ENCODE data around the gene PSEN1. TPM values are rescaled to one million over a fixed set of nuclear protein-coding genes. Genes with fewer than 3 reads are reported as not detected.

PSEN1 gene
- total RNA-seq, 1 experiment from 2014 or later: 41.4 TPM

DNA sequence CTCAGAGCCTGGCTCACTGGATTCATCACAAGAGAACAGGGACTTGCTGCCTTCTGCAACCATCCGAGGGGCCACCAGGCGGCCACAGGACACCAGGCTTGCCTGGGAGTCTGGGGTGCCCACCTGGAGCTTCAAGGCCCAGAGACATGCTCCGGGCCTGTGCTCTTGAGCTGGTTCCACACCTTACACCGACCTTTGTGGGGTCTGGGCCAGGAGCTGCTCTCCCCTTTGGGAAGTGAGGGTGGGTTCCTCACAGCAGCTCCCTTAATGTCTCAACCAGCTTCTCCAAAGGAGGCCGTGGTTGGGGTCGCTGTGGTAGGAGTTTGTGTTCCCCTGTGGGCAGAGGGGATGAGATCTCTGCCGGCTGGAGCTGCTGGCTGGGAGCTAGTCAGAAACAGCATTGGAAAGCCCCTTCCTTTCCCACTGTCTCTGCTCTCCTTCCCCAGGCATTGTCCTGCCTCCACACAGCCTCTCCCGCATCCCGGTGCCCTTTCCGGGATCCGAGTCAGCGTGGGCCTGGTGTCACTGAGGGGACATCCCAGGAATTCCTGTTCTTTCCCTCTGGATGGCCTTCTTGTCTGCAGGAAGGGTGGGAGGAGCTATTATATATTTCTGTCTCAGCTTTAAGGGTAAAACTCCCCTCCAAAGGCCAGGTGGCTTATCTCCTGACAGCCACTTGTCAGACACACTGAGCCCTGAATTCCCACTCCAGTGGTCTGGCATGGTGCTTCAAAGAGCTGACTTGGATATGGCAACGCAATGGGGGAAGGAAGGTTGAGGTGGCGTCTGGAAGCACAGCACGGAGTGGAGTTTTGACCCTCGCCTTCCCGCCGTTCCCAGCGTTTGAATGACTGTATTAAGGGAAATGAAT lies 95.9 kb downstream of the PSEN1 start:
- BruUV-seq (replicated peaks): no TSS peak
- H3K36me3 ChIP-seq (ENCODE audit: low read depth, low read length): no peaks in the 10 kb centered on the region
- ChIA-PET POLR2A (ENCODE audit: unreplicated experiment) (interaction anchor here (0.6 kb wide), 1 partner anchor 221 kb away, joined by 7 read pairs; no protein-coding TSS in a partner anchor), CTCF (interaction anchor here (1.0 to 1.9 kb wide), 5 partner anchors 16 to 63 kb away, joined by 3 to 10 read pairs (median 4); no protein-coding TSS in a partner anchor)
- H3F3A ChIP-seq (ENCODE audit: low read length, unreplicated experiment): no peaks in the 10 kb centered on the region
- H3K4me3 ChIP-seq (ENCODE audit: low read length): no peak overlapping the region
- peaks cover 24% of the 10 kb centered on the region for H3K4me1 ChIP-seq (ENCODE audit: insufficient read depth, low read length)
- H3K27ac ChIP-seq (ENCODE audit: low read length): no peak overlapping the region
- H3K27me3 ChIP-seq (ENCODE audit: low read length): peaks cover 32% of the 10 kb centered on the region
- no peak for ATAC-seq
- no peaks in the 10 kb centered on the region for H3K9me3 ChIP-seq (ENCODE audit: low read length)
- H3K9ac ChIP-seq (ENCODE audit: low read length): no peak overlapping the region
- H3K9me2 ChIP-seq (replicated peaks; ENCODE audit: low read length): no peaks in the 10 kb centered on the region
- intact Hi-C loops (cut with micrococcal nuclease): no loop called here
- no peak overlapping the region for H2AFZ ChIP-seq (ENCODE audit: low read length)
- no peaks in the 10 kb centered on the region for H4K20me1 ChIP-seq (ENCODE audit: low read length)
- no peak overlapping the region for H3K4me2 ChIP-seq (ENCODE audit: low read length)
- H3K79me2 ChIP-seq (ENCODE audit: low read length): no peaks in the 10 kb centered on the region
- peak; percentile 27 for DNase-seq
- no peak for TF ChIP-seq EZH2 (IDR thresholded peaks at IDR 0.05; ENCODE audit: low read length, unreplicated experiment)
- TF ChIP-seq, protein P1, sequence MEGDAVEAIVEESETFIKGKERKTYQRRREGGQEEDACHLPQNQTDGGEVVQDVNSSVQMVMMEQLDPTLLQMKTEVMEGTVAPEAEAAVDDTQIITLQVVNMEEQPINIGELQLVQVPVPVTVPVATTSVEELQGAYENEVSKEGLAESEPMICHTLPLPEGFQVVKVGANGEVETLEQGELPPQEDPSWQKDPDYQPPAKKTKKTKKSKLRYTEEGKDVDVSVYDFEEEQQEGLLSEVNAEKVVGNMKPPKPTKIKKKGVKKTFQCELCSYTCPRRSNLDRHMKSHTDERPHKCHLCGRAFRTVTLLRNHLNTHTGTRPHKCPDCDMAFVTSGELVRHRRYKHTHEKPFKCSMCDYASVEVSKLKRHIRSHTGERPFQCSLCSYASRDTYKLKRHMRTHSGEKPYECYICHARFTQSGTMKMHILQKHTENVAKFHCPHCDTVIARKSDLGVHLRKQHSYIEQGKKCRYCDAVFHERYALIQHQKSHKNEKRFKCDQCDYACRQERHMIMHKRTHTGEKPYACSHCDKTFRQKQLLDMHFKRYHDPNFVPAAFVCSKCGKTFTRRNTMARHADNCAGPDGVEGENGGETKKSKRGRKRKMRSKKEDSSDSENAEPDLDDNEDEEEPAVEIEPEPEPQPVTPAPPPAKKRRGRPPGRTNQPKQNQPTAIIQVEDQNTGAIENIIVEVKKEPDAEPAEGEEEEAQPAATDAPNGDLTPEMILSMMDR (conservative IDR thresholded peaks at IDR 0.05; ENCODE audit: low read depth, low read length): peak; percentile 68
- no peak for TF ChIP-seq EZH2phosphoT487 (IDR thresholded peaks at IDR 0.05; ENCODE audit: borderline replicate concordance, low read length)

- BruUV-seq (replicated peaks): no TSS peak
- POLR2A ChIA-PET (ENCODE audit: unreplicated experiment): interaction anchor here (0.8 kb wide), 1 partner anchor 97 kb away, joined by 11 read pairs; the partner anchor contains the start of gene PSEN1
These were observed 96.7 kb downstream of the PSEN1 start for GRCh38 chr14:73232984-73233383.

More at GRCh38 chr14:73232984-73233383, 96.7 kb downstream of the PSEN1 start:
- Histone ChIP-seq H3K4me3 (ENCODE audit: low read length) (no peak overlapping the region), H3K4me1 (ENCODE audit: insufficient read depth, low read length) (peaks cover 24% of the 10 kb centered on the region), H3F3A (ENCODE audit: low read length, unreplicated experiment) (no peaks in the 10 kb centered on the region), H3K36me3 (ENCODE audit: low read depth, low read length) (no peaks in the 10 kb centered on the region), H3K4me2 (ENCODE audit: low read length) (no peak overlapping the region), H3K9me2 (replicated peaks; ENCODE audit: low read length) (no peaks in the 10 kb centered on the region), H3K9me3 (ENCODE audit: low read length) (no peaks in the 10 kb centered on the region), H3K27ac (ENCODE audit: low read length) (no peak overlapping the region), H3K27me3 (ENCODE audit: low read length) (peaks cover 39% of the 10 kb centered on the region), H3K79me2 (ENCODE audit: low read length) (no peaks in the 10 kb centered on the region), H3K9ac (ENCODE audit: low read length) (no peak overlapping the region), H2AFZ (ENCODE audit: low read length) (no peak overlapping the region), H4K20me1 (ENCODE audit: low read length) (no peaks in the 10 kb centered on the region)
- intact Hi-C loops (cut with micrococcal nuclease): no loop called here
- TF ChIP-seq EZH2 (IDR thresholded peaks at IDR 0.05; ENCODE audit: low read length, unreplicated experiment): no peak
- TF ChIP-seq, protein P1 (conservative IDR thresholded peaks at IDR 0.05; ENCODE audit: low read depth, low read length): no peak
- TF ChIP-seq EZH2phosphoT487 (IDR thresholded peaks at IDR 0.05; ENCODE audit: borderline replicate concordance, low read length): no peak
- DNase-seq (no peak), ATAC-seq (no peak)
- CTCF ChIA-PET: interaction anchor here (1.1 to 1.9 kb wide), 4 partner anchors 17 to 62 kb away, joined by 3 to 10 read pairs (median 4); no protein-coding TSS in a partner anchor

Data from PC-3 (cell line).